ENCODE results near the gene SOD3. TPM values are rescaled to one million over a fixed set of nuclear protein-coding genes. Genes with fewer than 3 reads are reported as not detected.

SOD3 gene
- total and polyA plus RNA-seq, 4 donors = 35.7 to 101 (median 53.9) TPM

DNA sequence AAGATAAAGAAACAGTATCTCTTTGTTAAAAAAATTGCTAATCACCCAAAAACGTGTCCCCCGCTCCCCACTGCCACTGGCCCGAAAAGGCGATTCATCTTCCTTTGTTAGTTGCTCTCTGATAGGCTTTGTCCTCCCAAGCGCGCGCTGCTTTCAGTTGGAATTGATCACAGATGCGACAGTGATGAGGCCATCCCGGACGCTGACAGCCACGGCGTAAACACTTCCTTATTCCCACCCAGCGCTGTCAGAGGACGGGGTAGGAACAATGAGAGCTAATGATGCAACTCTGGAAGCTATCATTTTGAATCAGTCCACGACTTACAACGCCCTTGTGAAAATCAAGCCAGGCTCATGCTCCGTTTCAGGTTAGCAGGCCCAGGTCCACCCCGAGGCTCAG lies 21.4 kb downstream of the SOD3 start:
- Histone ChIP-seq H3K9ac (ENCODE audit: insufficient read depth in 1 of 2, low read length in 2 of 2) (no peak overlapping the region), H3K4me3 (no peak overlapping the region), H3K27me3 (ENCODE audit: control insufficient read depth in 3 of 3, insufficient read depth in 3 of 3, low read length in 2 of 3) (no peaks in the 10 kb centered on the region), H3K27ac (ENCODE audit: low read depth in 1 of 2, low read length in 1 of 2) (no peak overlapping the region), H3K4me1 (ENCODE audit: control insufficient read depth in 5 of 5, insufficient read depth in 5 of 5, low read length in 5 of 5) (peaks cover 0 to 5% (median 0%) of the 10 kb centered on the region in 5 donors), H3K36me3 (ENCODE audit: control insufficient read depth in 4 of 4, insufficient read depth in 4 of 4, low read length in 4 of 4) (peaks cover 10 to 23% (median 15%) of the 10 kb centered on the region in 4 donors), H3K9me3 (ENCODE audit: control insufficient read depth in 4 of 4, insufficient read depth in 3 of 4, low read length in 3 of 4) (peaks cover 0 to 4% (median 0%) of the 10 kb centered on the region in 4 donors)
- DNase-seq = peak in 1 of 3 donors; percentile 57
- WGBS, 2 donors = 87 to 89% methylated on average over 18 of the region's 18 CpGs
- ATAC-seq (ENCODE audit: insufficient read depth, low FRiP score) = no peak
- TF ChIP-seq, protein P1, sequence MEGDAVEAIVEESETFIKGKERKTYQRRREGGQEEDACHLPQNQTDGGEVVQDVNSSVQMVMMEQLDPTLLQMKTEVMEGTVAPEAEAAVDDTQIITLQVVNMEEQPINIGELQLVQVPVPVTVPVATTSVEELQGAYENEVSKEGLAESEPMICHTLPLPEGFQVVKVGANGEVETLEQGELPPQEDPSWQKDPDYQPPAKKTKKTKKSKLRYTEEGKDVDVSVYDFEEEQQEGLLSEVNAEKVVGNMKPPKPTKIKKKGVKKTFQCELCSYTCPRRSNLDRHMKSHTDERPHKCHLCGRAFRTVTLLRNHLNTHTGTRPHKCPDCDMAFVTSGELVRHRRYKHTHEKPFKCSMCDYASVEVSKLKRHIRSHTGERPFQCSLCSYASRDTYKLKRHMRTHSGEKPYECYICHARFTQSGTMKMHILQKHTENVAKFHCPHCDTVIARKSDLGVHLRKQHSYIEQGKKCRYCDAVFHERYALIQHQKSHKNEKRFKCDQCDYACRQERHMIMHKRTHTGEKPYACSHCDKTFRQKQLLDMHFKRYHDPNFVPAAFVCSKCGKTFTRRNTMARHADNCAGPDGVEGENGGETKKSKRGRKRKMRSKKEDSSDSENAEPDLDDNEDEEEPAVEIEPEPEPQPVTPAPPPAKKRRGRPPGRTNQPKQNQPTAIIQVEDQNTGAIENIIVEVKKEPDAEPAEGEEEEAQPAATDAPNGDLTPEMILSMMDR (IDR thresholded peaks at IDR 0.05; ENCODE audit: control extremely low read depth, extremely low read depth) = no peak

DNA sequence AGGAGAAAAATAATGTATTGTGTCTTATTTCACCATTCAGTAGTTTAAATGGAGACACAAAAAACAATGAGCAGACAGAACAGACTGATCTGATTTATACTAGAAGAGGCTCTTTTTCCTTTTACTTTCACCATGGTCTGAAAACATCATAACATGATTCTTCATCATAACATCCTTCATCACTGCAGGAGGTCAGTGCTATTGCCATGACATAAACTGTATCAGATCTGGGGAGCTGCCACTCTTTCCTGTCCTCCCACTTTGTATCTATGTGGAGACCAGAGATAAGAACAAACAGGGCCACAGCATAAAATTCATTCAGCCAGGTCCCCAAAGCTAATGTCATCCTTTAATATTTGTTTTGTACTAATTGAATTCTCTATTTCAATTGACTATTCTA lies 25.2 kb downstream of the SOD3 start:
- ATAC-seq (ENCODE audit: insufficient read depth, low FRiP score) (no peak), DNase-seq (no peak)
- H3K4me1 ChIP-seq (ENCODE audit: control insufficient read depth in 5 of 5, insufficient read depth in 5 of 5, low read length in 5 of 5) = peaks cover 0 to 5% (median 0%) of the 10 kb centered on the region in 5 donors
- no peaks in the 10 kb centered on the region for H3K27me3 ChIP-seq (ENCODE audit: control insufficient read depth in 3 of 3, insufficient read depth in 3 of 3, low read length in 2 of 3)
- peaks cover 12 to 20% (median 17%) of the 10 kb centered on the region in 4 donors for H3K36me3 ChIP-seq (ENCODE audit: control insufficient read depth in 4 of 4, insufficient read depth in 4 of 4, low read length in 4 of 4)
- no peak overlapping the region for H3K9ac ChIP-seq (ENCODE audit: insufficient read depth in 1 of 2, low read length in 2 of 2)
- TF ChIP-seq, protein P1 (IDR thresholded peaks at IDR 0.05; ENCODE audit: control extremely low read depth, extremely low read depth) = no peak
- H3K4me3 ChIP-seq = no peak overlapping the region
- no peak overlapping the region for H3K27ac ChIP-seq (ENCODE audit: low read depth in 1 of 2, low read length in 1 of 2)
- no peaks in the 10 kb centered on the region for H3K9me3 ChIP-seq (ENCODE audit: control insufficient read depth in 4 of 4, insufficient read depth in 3 of 4, low read length in 3 of 4)

DNA sequence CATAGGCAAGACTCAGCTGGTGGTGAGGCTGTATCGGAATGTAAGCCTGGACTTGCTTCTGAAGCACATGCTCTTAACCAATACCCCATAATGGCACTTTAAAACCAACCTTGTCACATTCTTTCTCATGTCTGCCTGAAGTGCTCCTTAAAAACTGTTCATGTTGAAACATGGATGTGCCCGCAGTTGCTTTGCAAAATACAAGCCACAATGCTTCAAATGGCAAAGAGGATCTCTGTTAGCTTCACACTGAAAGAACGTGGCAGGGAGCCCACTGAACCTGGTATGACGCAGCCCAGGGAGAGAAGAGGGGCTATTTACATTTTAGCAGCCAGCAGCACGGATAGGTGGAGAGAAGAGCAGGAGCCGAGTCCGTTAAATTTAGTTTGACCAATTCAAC lies 29.3 kb downstream of the SOD3 start:
- no peak for ATAC-seq (ENCODE audit: insufficient read depth, low FRiP score)
- peaks cover 5 to 14% (median 8%) of the 10 kb centered on the region in 4 donors for H3K36me3 ChIP-seq (ENCODE audit: control insufficient read depth in 4 of 4, insufficient read depth in 4 of 4, low read length in 4 of 4)
- H3K9ac ChIP-seq (ENCODE audit: insufficient read depth in 1 of 2, low read length in 2 of 2) = no peak overlapping the region
- 73 to 84% methylated on average over 7 of the region's 7 CpGs for WGBS, 2 donors
- DNase-seq = peak; percentile 27 to 60 (median 36)
- TF ChIP-seq, protein P1 (IDR thresholded peaks at IDR 0.05; ENCODE audit: control extremely low read depth, extremely low read depth) = no peak
- no peak overlapping the region for H3K4me3 ChIP-seq
- H3K27ac ChIP-seq (ENCODE audit: low read depth in 1 of 2, low read length in 1 of 2) = no peak overlapping the region
- H3K27me3 ChIP-seq (ENCODE audit: control insufficient read depth in 3 of 3, insufficient read depth in 3 of 3, low read length in 2 of 3) = no peaks in the 10 kb centered on the region
- peaks cover 0 to 1% (median 0%) of the 10 kb centered on the region in 5 donors for H3K4me1 ChIP-seq (ENCODE audit: control insufficient read depth in 5 of 5, insufficient read depth in 5 of 5, low read length in 5 of 5)
- no peaks in the 10 kb centered on the region for H3K9me3 ChIP-seq (ENCODE audit: control insufficient read depth in 4 of 4, insufficient read depth in 3 of 4, low read length in 3 of 4)

DNA sequence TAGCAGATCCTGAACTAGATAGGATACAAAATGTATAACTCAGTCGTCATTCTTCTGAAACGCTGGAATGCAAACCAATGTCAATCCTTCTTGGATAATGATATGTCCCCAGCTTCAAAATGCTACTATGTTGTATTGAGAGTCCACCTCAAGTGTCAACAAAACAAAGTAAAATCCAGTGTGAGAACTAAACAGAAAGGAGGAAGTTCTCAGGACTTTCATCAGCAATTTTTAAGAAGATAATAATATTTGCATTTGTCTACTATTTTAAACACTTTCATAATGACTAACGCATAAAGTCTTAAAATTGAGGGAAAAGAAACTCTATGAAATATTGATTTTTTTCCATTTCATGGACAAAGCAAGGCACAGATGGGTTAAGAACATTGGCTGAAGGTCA lies 36.3 kb downstream of the SOD3 start:
- DNase-seq = no peak

More for the DNA sequence above, 36.3 kb downstream of the SOD3 start:
- TF ChIP-seq, protein P1 (IDR thresholded peaks at IDR 0.05; ENCODE audit: control extremely low read depth, extremely low read depth) = no peak
- peaks cover 0 to 23% (median 18%) of the 10 kb centered on the region in 4 donors for H3K36me3 ChIP-seq (ENCODE audit: control insufficient read depth in 4 of 4, insufficient read depth in 4 of 4, low read length in 4 of 4)
- no peak overlapping the region for H3K4me3 ChIP-seq
- no peaks in the 10 kb centered on the region for H3K27me3 ChIP-seq (ENCODE audit: control insufficient read depth in 3 of 3, insufficient read depth in 3 of 3, low read length in 2 of 3)
- peaks cover 0 to 2% (median 0%) of the 10 kb centered on the region in 4 donors for H3K9me3 ChIP-seq (ENCODE audit: control insufficient read depth in 4 of 4, insufficient read depth in 3 of 4, low read length in 3 of 4)
- H3K27ac ChIP-seq (ENCODE audit: low read depth in 1 of 2, low read length in 1 of 2) = no peak overlapping the region
- H3K9ac ChIP-seq (ENCODE audit: insufficient read depth in 1 of 2, low read length in 2 of 2) = no peak overlapping the region
- ATAC-seq (ENCODE audit: insufficient read depth, low FRiP score) = no peak
- 92 to 96% methylated on average over 3 of the region's 3 CpGs for WGBS, 2 donors
- peaks cover 0 to 9% (median 0%) of the 10 kb centered on the region in 5 donors for H3K4me1 ChIP-seq (ENCODE audit: control insufficient read depth in 5 of 5, insufficient read depth in 5 of 5, low read length in 5 of 5)
